ENCODE data around the gene MLANA. TPM values are rescaled to one million over a fixed set of nuclear protein-coding genes. Genes with fewer than 3 reads are reported as not detected.

The MLANA gene
- total RNA-seq, 1 donor from 2014 or later, result not detected

GRCh38 chr9:5892456-5893133 is 1.9 kb downstream of the MLANA start:
- FAIRE-seq (no peak), DNase-seq (ENCODE audit: low read depth) (peak; percentile 18)
- TF ChIP-seq, protein P1, sequence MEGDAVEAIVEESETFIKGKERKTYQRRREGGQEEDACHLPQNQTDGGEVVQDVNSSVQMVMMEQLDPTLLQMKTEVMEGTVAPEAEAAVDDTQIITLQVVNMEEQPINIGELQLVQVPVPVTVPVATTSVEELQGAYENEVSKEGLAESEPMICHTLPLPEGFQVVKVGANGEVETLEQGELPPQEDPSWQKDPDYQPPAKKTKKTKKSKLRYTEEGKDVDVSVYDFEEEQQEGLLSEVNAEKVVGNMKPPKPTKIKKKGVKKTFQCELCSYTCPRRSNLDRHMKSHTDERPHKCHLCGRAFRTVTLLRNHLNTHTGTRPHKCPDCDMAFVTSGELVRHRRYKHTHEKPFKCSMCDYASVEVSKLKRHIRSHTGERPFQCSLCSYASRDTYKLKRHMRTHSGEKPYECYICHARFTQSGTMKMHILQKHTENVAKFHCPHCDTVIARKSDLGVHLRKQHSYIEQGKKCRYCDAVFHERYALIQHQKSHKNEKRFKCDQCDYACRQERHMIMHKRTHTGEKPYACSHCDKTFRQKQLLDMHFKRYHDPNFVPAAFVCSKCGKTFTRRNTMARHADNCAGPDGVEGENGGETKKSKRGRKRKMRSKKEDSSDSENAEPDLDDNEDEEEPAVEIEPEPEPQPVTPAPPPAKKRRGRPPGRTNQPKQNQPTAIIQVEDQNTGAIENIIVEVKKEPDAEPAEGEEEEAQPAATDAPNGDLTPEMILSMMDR (IDR thresholded peaks at IDR 0.05; ENCODE audit: insufficient read depth, low read length, severe bottlenecking), result no peak
- H3K27me3 ChIP-seq (ENCODE audit: control insufficient read depth, insufficient read depth, low read length), result no peaks in the 10 kb centered on the region
- H3K4me3 ChIP-seq (ENCODE audit: low read depth, low read length), result no peak overlapping the region
- H3K36me3 ChIP-seq (ENCODE audit: control insufficient read depth, insufficient read depth, low read length), result no peaks in the 10 kb centered on the region

- no peak overlapping the region for H3K4me3 ChIP-seq (ENCODE audit: low read depth, low read length)
- DNase-seq (ENCODE audit: low read depth) (no peak), FAIRE-seq (no peak)
- H3K36me3 ChIP-seq (ENCODE audit: control insufficient read depth, insufficient read depth, low read length), result no peaks in the 10 kb centered on the region
- no peaks in the 10 kb centered on the region for H3K27me3 ChIP-seq (ENCODE audit: control insufficient read depth, insufficient read depth, low read length)
- TF ChIP-seq, protein P1 (IDR thresholded peaks at IDR 0.05; ENCODE audit: insufficient read depth, low read length, severe bottlenecking), result no peak
Observed at GRCh38 chr9:5893134-5893505, 2.4 kb downstream of the MLANA start.

GRCh38 chr9:5893591-5894236 is 3.0 kb downstream of the MLANA start:
- Histone ChIP-seq H3K36me3 (ENCODE audit: control insufficient read depth, insufficient read depth, low read length) (no peaks in the 10 kb centered on the region), H3K4me3 (ENCODE audit: low read depth, low read length) (no peak overlapping the region), H3K27me3 (ENCODE audit: control insufficient read depth, insufficient read depth, low read length) (no peaks in the 10 kb centered on the region)
- no peak for FAIRE-seq
- no peak for DNase-seq (ENCODE audit: low read depth)
- TF ChIP-seq, protein P1 (IDR thresholded peaks at IDR 0.05; ENCODE audit: insufficient read depth, low read length, severe bottlenecking), result no peak

DNA sequence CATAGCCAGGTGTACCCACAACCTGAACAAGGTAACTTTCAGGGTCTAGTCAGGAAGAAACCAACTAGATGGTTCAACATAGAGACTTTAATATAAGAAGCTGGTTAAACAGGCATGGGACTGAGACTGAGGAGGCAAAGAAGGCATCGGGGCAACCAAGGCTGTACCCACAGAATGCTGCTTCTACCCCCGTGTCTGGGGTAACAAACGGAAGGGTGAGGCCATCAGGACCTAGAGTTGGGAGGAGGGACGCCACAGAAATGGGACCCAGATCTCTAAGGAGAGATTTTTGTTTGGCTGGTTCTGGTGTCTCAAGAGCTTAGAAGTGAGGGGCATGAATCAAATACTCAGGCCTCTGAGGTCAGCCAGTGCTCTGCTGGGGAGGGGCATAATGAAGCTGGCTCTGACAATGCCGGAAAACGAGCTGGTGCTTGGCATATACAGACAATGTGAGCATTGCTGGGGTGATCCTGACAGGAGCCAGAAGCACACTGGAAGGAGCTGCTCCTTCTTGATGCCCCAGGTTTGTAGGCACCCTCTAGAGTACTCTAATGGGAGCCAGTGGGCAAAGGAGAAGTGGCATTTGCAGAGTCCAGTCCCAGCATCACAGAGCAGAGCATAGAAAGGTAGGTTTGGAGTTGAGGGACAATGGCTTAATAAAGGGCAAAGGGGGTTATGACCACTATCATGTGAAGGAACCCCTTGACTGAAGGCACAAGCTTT is 3.7 kb downstream of the MLANA start:
- TF ChIP-seq, protein P1 (IDR thresholded peaks at IDR 0.05; ENCODE audit: insufficient read depth, low read length, severe bottlenecking), result no peak
- no peaks in the 10 kb centered on the region for H3K36me3 ChIP-seq (ENCODE audit: control insufficient read depth, insufficient read depth, low read length)
- DNase-seq (ENCODE audit: low read depth), result no peak
- H3K27me3 ChIP-seq (ENCODE audit: control insufficient read depth, insufficient read depth, low read length), result no peaks in the 10 kb centered on the region
- no peak overlapping the region for H3K4me3 ChIP-seq (ENCODE audit: low read depth, low read length)
- FAIRE-seq, result no peak

- Histone ChIP-seq H3K27me3 (ENCODE audit: control insufficient read depth, insufficient read depth, low read length) (no peaks in the 10 kb centered on the region), H3K4me3 (ENCODE audit: low read depth, low read length) (no peak overlapping the region), H3K36me3 (ENCODE audit: control insufficient read depth, insufficient read depth, low read length) (no peaks in the 10 kb centered on the region)
- FAIRE-seq (no peak), DNase-seq (ENCODE audit: low read depth) (peak; percentile 42)
- TF ChIP-seq, protein P1 (IDR thresholded peaks at IDR 0.05; ENCODE audit: insufficient read depth, low read length, severe bottlenecking), result no peak
Observed at GRCh38 chr9:5895782-5896181, 5.1 kb downstream of the MLANA start.

Measured in bronchial epithelial cell (primary cell).